ENCODE results near the gene CLMN. TPM values are rescaled to one million over a fixed set of nuclear protein-coding genes. Genes with fewer than 3 reads are reported as not detected.

Gene CLMN
- polyA plus RNA-seq, 3 donors = 22.0 to 33.7 (median 23.2) TPM

DNA sequence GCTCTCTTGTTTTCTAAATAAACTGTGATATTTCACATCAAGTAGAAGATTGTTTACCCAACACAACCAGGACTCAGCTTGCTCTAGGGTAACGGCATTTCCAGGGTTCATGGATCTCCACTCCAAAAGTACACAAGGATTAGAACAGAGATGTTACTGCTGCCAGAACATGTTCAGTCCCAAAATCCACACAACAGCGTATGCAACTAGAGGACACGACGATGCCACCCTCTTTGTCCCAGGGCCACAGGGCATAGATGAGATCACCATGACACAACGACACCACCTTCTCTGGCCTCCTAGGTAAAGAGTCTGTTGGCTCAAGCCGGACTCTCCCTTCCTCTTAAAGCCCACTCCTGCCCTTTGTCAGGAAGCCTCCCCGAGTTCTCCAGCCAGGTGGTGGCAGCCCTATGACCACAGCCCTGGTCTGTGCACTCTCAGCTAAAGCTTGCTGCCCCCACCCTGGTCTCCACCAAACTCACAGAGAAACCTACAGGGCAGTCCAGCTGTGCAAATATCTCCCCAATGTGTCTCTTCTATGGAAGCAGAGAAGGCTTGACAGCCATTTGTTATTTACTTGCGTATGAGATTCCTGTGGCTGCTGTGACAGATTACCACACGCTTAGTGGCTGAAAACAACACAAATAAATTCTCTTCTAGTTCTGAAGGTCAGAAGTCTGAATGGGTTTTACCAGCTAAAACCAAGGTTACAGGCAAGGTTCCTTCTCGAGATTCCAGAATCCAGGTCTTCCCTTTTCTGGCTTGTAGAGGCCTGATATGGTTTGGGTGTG, 10.3 kb downstream of the CLMN start:
- Histone ChIP-seq H3K79me2 (ENCODE audit: insufficient read depth, low read length) (peaks cover 32% of the 10 kb centered on the region), H3K36me3 (replicated peaks in 1 of 2; ENCODE audit: control insufficient read depth in 1 of 2, insufficient read depth in 2 of 2, low read length in 2 of 2) (no peaks in the 10 kb centered on the region), H3K27ac (ENCODE audit: low read depth in 1 of 2, low read length in 2 of 2) (no peak overlapping the region), H3K9ac (ENCODE audit: insufficient read depth, low read length, poor library complexity, severe bottlenecking) (no peak overlapping the region), H3K4me1 (ENCODE audit: control insufficient read depth in 1 of 2, insufficient read depth in 2 of 2, low read length in 2 of 2) (peaks cover 39 to 42% of the 10 kb centered on the region in 2 donors), H3K27me3 (ENCODE audit: control insufficient read depth in 2 of 2, insufficient read depth in 2 of 2, low read length in 2 of 2) (no peaks in the 10 kb centered on the region), H4K20me1 (ENCODE audit: insufficient read depth, low read length) (peaks cover 65% of the 10 kb centered on the region), H3K4me2 (replicated peaks; ENCODE audit: extremely low read depth, low read length, poor library complexity, severe bottlenecking) (no peak overlapping the region), H3K9me3 (replicated peaks in 1 of 2; ENCODE audit: control insufficient read depth in 1 of 2, insufficient read depth in 1 of 2, low read length in 2 of 2) (no peaks in the 10 kb centered on the region), H3K4me3 (replicated peaks in 1 of 3; ENCODE audit: low read depth in 2 of 3, low read length in 3 of 3) (no peak overlapping the region), H2AFZ (ENCODE audit: insufficient read depth, low read depth, low read length, poor library complexity, severe bottlenecking) (no peak overlapping the region)
- WGBS (ENCODE audit: insufficient coverage) = 91% methylated on average over 7 of the region's 10 CpGs
- Mint-ChIP-seq H3K4me3 (no peak overlapping the region), H3K4me1 (peaks cover 69% of the 10 kb centered on the region), H3K27me3 (ENCODE audit: low read depth in 3 of 3) (no peaks in the 10 kb centered on the region), H3K9me3 (peaks cover 0 to 2% (median 0%) of the 10 kb centered on the region in 7 donors), H3K36me3 (peaks cover 23 to 25% of the 10 kb centered on the region in 2 donors), H3K27ac (peak overlapping the region in 3 of 7 donors; percentile 8 to 37 (median 37))
- TF ChIP-seq, protein P1, sequence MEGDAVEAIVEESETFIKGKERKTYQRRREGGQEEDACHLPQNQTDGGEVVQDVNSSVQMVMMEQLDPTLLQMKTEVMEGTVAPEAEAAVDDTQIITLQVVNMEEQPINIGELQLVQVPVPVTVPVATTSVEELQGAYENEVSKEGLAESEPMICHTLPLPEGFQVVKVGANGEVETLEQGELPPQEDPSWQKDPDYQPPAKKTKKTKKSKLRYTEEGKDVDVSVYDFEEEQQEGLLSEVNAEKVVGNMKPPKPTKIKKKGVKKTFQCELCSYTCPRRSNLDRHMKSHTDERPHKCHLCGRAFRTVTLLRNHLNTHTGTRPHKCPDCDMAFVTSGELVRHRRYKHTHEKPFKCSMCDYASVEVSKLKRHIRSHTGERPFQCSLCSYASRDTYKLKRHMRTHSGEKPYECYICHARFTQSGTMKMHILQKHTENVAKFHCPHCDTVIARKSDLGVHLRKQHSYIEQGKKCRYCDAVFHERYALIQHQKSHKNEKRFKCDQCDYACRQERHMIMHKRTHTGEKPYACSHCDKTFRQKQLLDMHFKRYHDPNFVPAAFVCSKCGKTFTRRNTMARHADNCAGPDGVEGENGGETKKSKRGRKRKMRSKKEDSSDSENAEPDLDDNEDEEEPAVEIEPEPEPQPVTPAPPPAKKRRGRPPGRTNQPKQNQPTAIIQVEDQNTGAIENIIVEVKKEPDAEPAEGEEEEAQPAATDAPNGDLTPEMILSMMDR (IDR thresholded peaks at IDR 0.05) = no peak
- no peak for DNase-seq
- intact Hi-C loops (cut with micrococcal nuclease) = loop anchor here (2.0 to 10.0 kb wide), 4 partner anchors 47 to 1352 kb away; partner anchors contain the start of gene SYNE3 (in 1 of the 2)

DNA sequence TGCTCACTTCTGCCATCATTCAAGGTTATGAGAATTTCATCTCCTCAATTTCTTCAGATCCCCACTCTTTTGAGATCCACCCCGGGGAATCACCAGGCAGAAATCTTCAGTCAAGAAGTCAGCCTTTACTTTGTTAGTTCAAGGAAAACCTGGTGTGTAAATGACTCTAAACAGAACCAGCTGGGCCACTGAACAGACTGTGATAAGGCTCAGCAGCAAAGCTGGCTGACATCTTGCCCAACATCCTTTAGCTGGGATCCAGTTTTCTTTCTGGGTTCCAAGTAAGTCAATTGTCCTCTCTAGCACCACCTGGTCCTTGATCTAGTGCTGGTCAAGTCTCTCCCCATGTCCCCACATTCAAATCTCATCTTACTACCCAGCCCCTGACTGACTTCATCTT, 11.6 kb downstream of the CLMN start:
- Histone ChIP-seq H3K4me3 (replicated peaks in 1 of 3; ENCODE audit: low read depth in 2 of 3, low read length in 3 of 3) (no peak overlapping the region), H3K4me1 (ENCODE audit: control insufficient read depth in 1 of 2, insufficient read depth in 2 of 2, low read length in 2 of 2) (peaks cover 25 to 29% of the 10 kb centered on the region in 2 donors), H3K9ac (ENCODE audit: insufficient read depth, low read length, poor library complexity, severe bottlenecking) (no peak overlapping the region), H2AFZ (ENCODE audit: insufficient read depth, low read depth, low read length, poor library complexity, severe bottlenecking) (no peak overlapping the region), H3K27me3 (ENCODE audit: control insufficient read depth in 2 of 2, insufficient read depth in 2 of 2, low read length in 2 of 2) (no peaks in the 10 kb centered on the region), H3K4me2 (replicated peaks; ENCODE audit: extremely low read depth, low read length, poor library complexity, severe bottlenecking) (no peak overlapping the region), H3K36me3 (replicated peaks in 1 of 2; ENCODE audit: control insufficient read depth in 1 of 2, insufficient read depth in 2 of 2, low read length in 2 of 2) (no peaks in the 10 kb centered on the region), H4K20me1 (ENCODE audit: insufficient read depth, low read length) (peaks cover 79% of the 10 kb centered on the region), H3K9me3 (replicated peaks in 1 of 2; ENCODE audit: control insufficient read depth in 1 of 2, insufficient read depth in 1 of 2, low read length in 2 of 2) (no peaks in the 10 kb centered on the region), H3K79me2 (ENCODE audit: insufficient read depth, low read length) (peaks cover 32% of the 10 kb centered on the region), H3K27ac (ENCODE audit: low read depth in 1 of 2, low read length in 2 of 2) (no peak overlapping the region)
- H3K4me1 Mint-ChIP-seq = peaks cover 55% of the 10 kb centered on the region
- intact Hi-C loops (cut with micrococcal nuclease) = no loop called here
- TF ChIP-seq, protein P1 (IDR thresholded peaks at IDR 0.05) = no peak
- H3K36me3 Mint-ChIP-seq = peaks cover 23 to 32% of the 10 kb centered on the region in 2 donors
- H3K27ac Mint-ChIP-seq = peak overlapping the region in 3 of 7 donors; percentile 1 to 25 (median 10)
- H3K4me3 Mint-ChIP-seq = no peak overlapping the region
- no CpG with 5 or more reads among the region's 1 CpG for WGBS (ENCODE audit: insufficient coverage)
- H3K9me3 Mint-ChIP-seq = peaks cover 0 to 2% (median 0%) of the 10 kb centered on the region in 7 donors
- no peaks in the 10 kb centered on the region for H3K27me3 Mint-ChIP-seq (ENCODE audit: low read depth in 3 of 3)
- no peak for DNase-seq
